Activated CD8-positive, alpha-beta T cell treated with anti-CD3 and anti-CD28 coated beads for 36 hours (primary cell): Measurements from ENCODE around the gene ANKRD36B. TPM values are rescaled to one million over a fixed set of nuclear protein-coding genes. Genes with fewer than 3 reads are reported as not detected.

ENCODE experiments used
- total RNA-seq, 2 experiments: library from RNA; stranded (reverse); gene quantifications; one replicate each; pipeline ENCODE4 v1.2.3, GENCODE V29; 2021

Gene ANKRD36B
- total RNA-seq, 2 experiments from 2014 or later, result 23.6 to 31.3 TPM

Other genes with a start within 250 kb of the ANKRD36B start
- 100 to 1,000 TPM; 233 to 238 TPM for gene COX5B, start 56.2 kb upstream of the ANKRD36B start, total RNA-seq
- 100 to 1,000 TPM; 143 to 150 TPM for gene ACTR1B, start 74.2 kb upstream of the ANKRD36B start, total RNA-seq
- 10 to 100 TPM in 1 of 2 experiments, 1 to 10 TPM in 1; 6.8 to 11.7 TPM for gene C2orf92, start 79.8 kb upstream of the ANKRD36B start, total RNA-seq
- 100 to 1,000 TPM; 218 TPM for gene ZAP70, start 123.7 kb upstream of the ANKRD36B start, total RNA-seq